Kidney epithelial cell (primary cell): ENCODE data around the gene OS9. TPM values are rescaled to one million over a fixed set of nuclear protein-coding genes. Genes with fewer than 3 reads are reported as not detected.
"Not testable (repeated sequence)": the region's sequence is repeated elsewhere in the genome, so short reads cannot be mapped to it uniquely, and the experiment has no call there.

Experiments used
- DNase-seq: peaks from one replicate; pipeline ENCODE4 v3.0.0-alpha.2; 2010; ENCODE audit warnings: low read depth
- H3K27me3 ChIP-seq: 2 replicates; pipeline ENCODE4 v1.6.0; 2011; ENCODE audit warnings: low read length; ENCODE audit not compliant: control insufficient read depth, insufficient read depth
- H3K36me3 ChIP-seq: 2 replicates; pipeline ENCODE4 v1.5.1; 2011; ENCODE audit warnings: low read length; ENCODE audit not compliant: control insufficient read depth, insufficient read depth
- H3K4me3 ChIP-seq: 2 replicates; pipeline ENCODE4 v1.5.1; 2011; ENCODE audit warnings: low read depth, mild to moderate bottlenecking, control low read depth, low read length
- total RNA-seq: library from RNA; depleted of rRNA; stranded (reverse); fragments of >200 nt; gene quantifications from 2 replicates; pipeline ENCODE4 v1.2.3, GENCODE V29; 2015
- TF ChIP-seq, protein P1 (sequence below): IDR thresholded peaks from 2 replicates; pipeline ENCODE4 v1.5.1; 2011; ENCODE audit warnings: mild to moderate bottlenecking, moderate library complexity, low read length, control low read depth, inconsistent platforms; ENCODE audit not compliant: insufficient read depth, poor library complexity, severe bottlenecking

OS9 gene
- total RNA-seq, 1 donor from 2014 or later, result 310 TPM

DNA sequence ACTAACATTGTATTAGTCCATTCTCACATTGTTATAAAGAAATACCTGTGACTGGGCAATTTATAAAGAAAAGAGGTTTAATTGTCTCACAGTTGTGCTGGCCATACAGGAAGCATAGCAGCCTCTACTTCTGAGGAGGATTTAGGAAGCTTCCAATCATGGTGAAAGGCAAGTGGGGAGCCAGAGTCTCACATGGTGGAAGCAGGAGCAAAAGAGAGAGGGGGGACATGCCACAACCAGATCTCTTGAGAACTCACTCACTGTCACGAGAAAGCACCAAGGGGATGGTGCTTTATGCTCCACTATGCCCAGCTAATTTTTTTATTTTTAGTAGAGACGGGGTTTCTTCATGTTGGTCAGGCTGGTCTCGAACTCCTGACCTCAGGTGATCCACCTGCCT, 13.3 kb downstream of the OS9 start:
- Histone ChIP-seq H3K36me3 (no peaks in the 10 kb centered on the region), H3K27me3 (no peaks in the 10 kb centered on the region), H3K4me3 (no peak overlapping the region)
- no peak for DNase-seq
- TF ChIP-seq, protein P1, sequence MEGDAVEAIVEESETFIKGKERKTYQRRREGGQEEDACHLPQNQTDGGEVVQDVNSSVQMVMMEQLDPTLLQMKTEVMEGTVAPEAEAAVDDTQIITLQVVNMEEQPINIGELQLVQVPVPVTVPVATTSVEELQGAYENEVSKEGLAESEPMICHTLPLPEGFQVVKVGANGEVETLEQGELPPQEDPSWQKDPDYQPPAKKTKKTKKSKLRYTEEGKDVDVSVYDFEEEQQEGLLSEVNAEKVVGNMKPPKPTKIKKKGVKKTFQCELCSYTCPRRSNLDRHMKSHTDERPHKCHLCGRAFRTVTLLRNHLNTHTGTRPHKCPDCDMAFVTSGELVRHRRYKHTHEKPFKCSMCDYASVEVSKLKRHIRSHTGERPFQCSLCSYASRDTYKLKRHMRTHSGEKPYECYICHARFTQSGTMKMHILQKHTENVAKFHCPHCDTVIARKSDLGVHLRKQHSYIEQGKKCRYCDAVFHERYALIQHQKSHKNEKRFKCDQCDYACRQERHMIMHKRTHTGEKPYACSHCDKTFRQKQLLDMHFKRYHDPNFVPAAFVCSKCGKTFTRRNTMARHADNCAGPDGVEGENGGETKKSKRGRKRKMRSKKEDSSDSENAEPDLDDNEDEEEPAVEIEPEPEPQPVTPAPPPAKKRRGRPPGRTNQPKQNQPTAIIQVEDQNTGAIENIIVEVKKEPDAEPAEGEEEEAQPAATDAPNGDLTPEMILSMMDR, result no peak

DNA sequence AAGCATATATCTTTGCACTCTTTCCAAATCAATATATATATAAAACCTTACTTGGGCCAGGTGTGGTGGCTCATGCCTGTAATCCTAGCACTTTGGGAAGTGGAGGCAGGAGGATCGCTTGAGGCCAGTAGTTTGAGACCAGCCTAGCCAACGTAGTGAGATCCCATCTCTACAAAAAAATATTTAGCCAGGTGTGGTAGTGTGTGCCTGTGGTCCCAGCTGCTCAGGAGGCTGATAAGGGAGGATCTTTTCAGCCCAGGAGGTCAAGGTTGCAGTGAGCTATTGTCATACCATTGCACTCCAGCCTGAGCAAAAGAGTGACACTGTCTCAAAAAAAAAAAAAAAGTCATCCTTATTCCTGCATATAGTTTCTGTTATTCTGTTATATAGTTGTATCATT, 14.4 kb downstream of the OS9 start:
- no peak for DNase-seq
- H3K27me3 ChIP-seq, result no peaks in the 10 kb centered on the region
- TF ChIP-seq, protein P1, result no peak
- no peak overlapping the region for H3K4me3 ChIP-seq
- no peaks in the 10 kb centered on the region for H3K36me3 ChIP-seq

DNA sequence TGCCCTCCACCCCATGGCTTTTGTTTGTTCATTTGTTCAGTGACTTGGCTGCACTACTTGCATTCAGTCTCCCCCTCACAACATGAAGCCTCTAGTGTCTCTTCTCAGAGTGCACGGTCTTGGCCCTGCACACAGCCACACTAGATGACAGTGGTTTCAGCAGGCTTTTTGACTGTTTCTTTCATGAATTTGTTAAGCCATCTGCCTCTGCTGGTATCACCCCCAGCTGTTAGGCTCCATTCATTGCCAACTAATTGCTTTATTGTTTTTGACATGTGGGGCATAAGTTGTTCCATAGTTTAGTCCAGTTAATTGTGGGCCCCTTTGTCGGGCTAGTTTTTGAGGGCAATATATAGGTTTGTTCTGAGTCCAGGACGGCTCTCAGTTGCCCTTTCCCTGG, 18.8 kb downstream of the OS9 start:
- no peak for DNase-seq
- Histone ChIP-seq H3K27me3 (no peaks in the 10 kb centered on the region), H3K4me3 (no peak overlapping the region), H3K36me3 (no peaks in the 10 kb centered on the region)
- TF ChIP-seq, protein P1, result no peak

DNA sequence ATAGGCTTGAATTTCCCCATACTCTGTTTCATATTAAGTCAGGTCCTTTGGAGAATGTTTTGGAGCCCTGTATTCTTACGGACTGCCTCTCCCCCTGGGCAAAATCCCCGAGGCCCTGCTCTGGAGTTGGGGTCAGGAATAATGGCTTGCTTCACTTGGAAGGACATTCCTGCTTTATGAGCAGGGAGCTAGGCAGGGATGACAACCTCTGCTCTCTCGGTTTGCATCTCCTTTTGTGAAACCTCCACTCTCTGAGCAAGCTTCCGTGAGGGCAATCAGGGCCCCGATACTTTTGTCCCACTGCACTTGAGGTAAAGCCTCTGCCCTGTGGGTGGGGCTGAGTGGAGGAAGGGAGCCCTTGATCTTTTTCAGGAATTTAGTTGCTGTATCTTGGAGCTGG, 19.3 kb downstream of the OS9 start:
- Histone ChIP-seq H3K27me3 (no peaks in the 10 kb centered on the region), H3K4me3 (no peak overlapping the region), H3K36me3 (no peaks in the 10 kb centered on the region)
- TF ChIP-seq, protein P1, result no peak
- DNase-seq, result no peak

DNA sequence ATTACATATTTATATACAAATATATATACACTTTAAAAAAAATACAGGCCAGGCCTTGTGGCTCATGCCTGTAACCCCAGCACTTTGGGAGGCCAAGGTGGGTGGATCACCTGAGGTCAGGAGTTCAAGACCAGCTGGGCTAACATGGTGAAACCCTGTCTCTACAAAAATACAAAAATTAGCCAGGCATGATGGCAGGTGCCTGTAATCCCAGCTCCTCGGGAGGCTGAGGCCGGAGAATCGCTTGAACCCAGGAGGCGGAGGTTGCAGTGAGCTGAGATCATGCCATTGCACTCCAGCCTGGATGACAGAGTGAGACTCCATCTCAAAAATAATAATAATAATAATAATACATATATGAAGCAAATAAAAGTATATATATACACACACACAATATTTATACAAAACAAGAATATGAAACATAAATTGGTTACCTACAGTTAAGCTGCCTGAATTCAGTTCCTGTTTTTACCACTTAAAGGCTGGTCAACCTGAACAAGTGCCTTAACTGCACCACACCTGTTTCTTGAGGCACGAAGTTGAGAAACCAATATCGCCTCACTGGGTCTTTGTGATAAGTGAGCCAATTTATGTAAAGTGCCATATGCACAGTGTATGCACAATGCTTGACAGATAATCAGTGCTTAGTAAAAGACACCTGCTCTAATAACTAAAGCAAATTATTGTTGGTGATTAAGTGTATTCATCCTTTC, 21.3 kb downstream of the OS9 start:
- DNase-seq, H3K36me3 ChIP-seq, H3K27me3 ChIP-seq, H3K4me3 ChIP-seq: not testable (repeated sequence)

DNA sequence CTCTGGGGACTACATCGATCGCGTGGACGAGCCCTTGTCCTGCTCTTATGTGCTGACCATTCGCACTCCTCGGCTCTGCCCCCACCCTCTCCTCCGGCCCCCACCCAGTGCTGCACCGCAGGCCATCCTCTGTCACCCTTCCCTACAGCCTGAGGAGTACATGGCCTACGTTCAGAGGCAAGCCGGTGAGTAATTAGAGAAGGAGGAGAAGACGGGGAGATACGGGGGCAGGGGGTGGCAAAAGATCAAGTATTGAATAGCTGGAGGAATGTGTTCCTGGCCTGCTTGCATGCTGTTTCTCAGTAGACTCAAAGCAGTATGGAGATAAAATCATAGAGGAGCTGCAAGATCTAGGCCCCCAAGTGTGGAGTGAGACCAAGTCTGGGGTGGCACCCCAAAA, 21.9 kb downstream of the OS9 start:
- TF ChIP-seq, protein P1, result no peak
- no peak overlapping the region for H3K4me3 ChIP-seq
- H3K27me3 ChIP-seq, result no peaks in the 10 kb centered on the region
- peaks cover 2% of the 10 kb centered on the region for H3K36me3 ChIP-seq
- DNase-seq, result no peak
